ENCODE measurements around the gene ASCC1.

DNA sequence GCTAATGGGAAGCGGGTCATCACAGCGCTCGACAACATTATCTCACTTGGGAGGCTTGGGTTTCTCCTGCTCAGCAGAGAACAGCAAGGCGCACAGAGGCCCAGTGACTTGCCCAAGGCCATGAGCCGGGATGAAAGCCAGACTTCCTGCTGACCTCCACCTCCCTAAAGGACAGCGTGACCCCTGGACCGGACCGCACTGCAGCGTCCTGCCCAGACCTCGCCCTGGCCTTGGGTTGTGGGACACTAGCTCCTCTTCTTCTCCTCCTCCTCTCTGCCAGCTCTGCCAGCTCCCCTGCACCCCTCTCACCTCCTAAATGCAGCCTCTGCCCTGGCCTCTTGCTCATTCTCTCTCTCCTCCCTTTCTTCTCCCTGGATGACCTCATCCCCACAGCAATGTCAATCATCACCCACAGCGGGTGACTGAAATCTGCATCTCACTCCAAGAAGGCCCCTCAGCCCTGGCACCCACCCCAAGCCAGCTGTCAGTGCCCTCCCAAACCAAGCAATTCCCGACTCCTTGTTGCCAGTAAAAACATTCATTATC is 147.1 kb downstream of the ASCC1 start:
- no peak for TF ChIP-seq POLR2A (IDR thresholded peaks at IDR 0.05; ENCODE audit: low read depth, low read length)
- TF ChIP-seq TAF1 (IDR thresholded peaks at IDR 0.05; ENCODE audit: low read depth, low read length): no peak

Data from GM12891 (cell line).